ENCODE data around the gene DNAJB13. TPM values are rescaled to one million over a fixed set of nuclear protein-coding genes. Genes with fewer than 3 reads are reported as not detected.

The DNAJB13 gene
- total RNA-seq, 1 experiment from 2014 or later, result not detected

GRCh38 chr11:74019104-74019738, 68.4 kb downstream of the DNAJB13 start:
- no peak for DNase-seq (ENCODE audit: low read depth, low spot score)
- in situ Hi-C loops (cut with HindIII; ENCODE audit: low pct_unique_long_range_greater_than_20kb, low sequenced_read_pairs), result no loop called here

DNA sequence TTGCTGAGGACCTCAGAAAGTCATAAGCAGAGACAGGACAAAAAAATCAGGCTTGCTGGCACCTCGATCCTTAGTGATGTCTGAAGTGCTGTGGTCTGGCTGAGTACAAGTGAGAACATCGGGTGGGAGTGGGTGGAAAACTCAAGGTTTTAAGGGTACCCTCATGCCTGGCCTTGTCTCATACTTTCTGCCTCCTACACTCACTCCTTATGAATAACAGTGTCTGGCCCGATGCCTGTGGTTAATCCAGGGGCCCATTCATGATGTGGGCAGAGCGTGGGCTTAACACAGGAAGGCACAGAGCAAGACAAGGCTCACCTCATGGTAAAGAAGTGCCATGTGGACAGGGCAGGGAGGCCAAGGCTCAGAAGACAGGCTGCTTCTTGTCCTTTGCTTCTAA, 69.0 kb downstream of the DNAJB13 start:
- in situ Hi-C loops (cut with HindIII; ENCODE audit: low pct_unique_long_range_greater_than_20kb, low sequenced_read_pairs), result no loop called here
- no peak for DNase-seq (ENCODE audit: low read depth, low spot score)

Other genes with a start within 250 kb of the DNAJB13 start
- gene RAB6A, start 190.0 kb upstream of the DNAJB13 start, total RNA-seq (2014; rRNA removed; shearing (Covaris generic)), result 78.3 and 82.4 TPM in 2 replicates
- gene MRPL48, start 163.2 kb upstream of the DNAJB13 start, total RNA-seq (2014; rRNA removed; shearing (Covaris generic)), result 111 and 119 TPM in 2 replicates
- 149 TPM in 2 replicates for gene COA4, start 74.2 kb upstream of the DNAJB13 start, total RNA-seq (2014; rRNA removed; shearing (Covaris generic))
- gene PAAF1, start 74.0 kb upstream of the DNAJB13 start, total RNA-seq (2014; rRNA removed; shearing (Covaris generic)), result 15.7 and 17.7 TPM in 2 replicates
- 0.63 and 2.4 TPM in 2 replicates for gene UCP2, start 31.8 kb downstream of the DNAJB13 start, total RNA-seq (2014; rRNA removed; shearing (Covaris generic))
- 0.29 TPM in 1 of 2 replicates, not detected in the other for gene UCP3, start 58.1 kb downstream of the DNAJB13 start, total RNA-seq (2014; rRNA removed; shearing (Covaris generic))
- gene C2CD3, start 220.0 kb downstream of the DNAJB13 start, total RNA-seq (2014; rRNA removed; shearing (Covaris generic)), result 32.5 and 35.0 TPM in 2 replicates
- 47.9 and 53.7 TPM in 2 replicates for gene PPME1, start 220.3 kb downstream of the DNAJB13 start, total RNA-seq (2014; rRNA removed; shearing (Covaris generic))

Measured in SK-MEL-5 (cell line).